Activated CD8-positive, alpha-beta T cell treated with anti-CD3 and anti-CD28 coated beads for 36 hours (primary cell): Measurements from ENCODE around the gene ELF3. TPM values are rescaled to one million over a fixed set of nuclear protein-coding genes. Genes with fewer than 3 reads are reported as not detected.
"Not testable (repeated sequence)": the region's sequence is repeated elsewhere in the genome, so short reads cannot be mapped to it uniquely, and the experiment has no call there.

Source experiments
- ATAC-seq: fragments of 200-7000 bp; cut with Tn5 transposase; one replicate; pipeline ENCODE4 v1.10.0; 2021; ENCODE audit warnings: mild to moderate bottlenecking, moderate library complexity
- CTCF ChIA-PET: fragments of 350-600 bp; sonication (Branson Sonifier 250); formaldehyde crosslinking; loops from one replicate; lab custom pipeline; 2021; ENCODE audit warnings: antibody characterized with exemption; lab: Charles Lee
- POLR2A ChIA-PET: fragments of 350-600 bp; sonication (Branson Sonifier 250); formaldehyde crosslinking; loops from one replicate; lab custom pipeline; 2021; ENCODE audit warnings: antibody characterized with exemption; lab: Charles Lee
- DNase-seq: peaks from one replicate; pipeline ENCODE4 v3.0.0-alpha.2; 2020
- H3K27ac Mint-ChIP-seq: one replicate; pipeline ENCODE4 v1.8.0; 2021; ENCODE audit warnings: mild to moderate bottlenecking, mixed read lengths
- H3K27me3 Mint-ChIP-seq: one replicate; pipeline ENCODE4 v1.8.0; 2021; ENCODE audit warnings: mixed read lengths
- H3K36me3 Mint-ChIP-seq: one replicate; pipeline ENCODE4 v1.8.0; 2021; ENCODE audit warnings: low read depth, mixed read lengths
- H3K4me1 Mint-ChIP-seq: one replicate; pipeline ENCODE4 v1.8.0; 2021; ENCODE audit warnings: low read depth, mixed read lengths
- H3K4me3 Mint-ChIP-seq: one replicate; pipeline ENCODE4 v1.8.0; 2021; ENCODE audit warnings: mild to moderate bottlenecking, moderate library complexity, mixed read lengths
- H3K9me3 Mint-ChIP-seq: one replicate; pipeline ENCODE4 v1.8.0; 2021; ENCODE audit warnings: mixed read lengths
- intact Hi-C: fragments of 100-400 bp; cut with micrococcal nuclease; formaldehyde crosslinking; loops from one replicate; pipeline ENCODE4 v1.10.0; 2022
- total RNA-seq, 2 experiments: library from RNA; stranded (reverse); gene quantifications; one replicate each; pipeline ENCODE4 v1.2.3, GENCODE V29; 2021
- TF ChIP-seq, protein P1 (sequence below): fragments of 200-600 bp; IDR thresholded peaks from one replicate; pipeline ENCODE4 v1.8.0; 2022; ENCODE audit warnings: antibody characterized with exemption, mild to moderate bottlenecking

ELF3 gene
- total RNA-seq, 2 experiments from 2014 or later: 0.25 to 0.27 TPM

DNA sequence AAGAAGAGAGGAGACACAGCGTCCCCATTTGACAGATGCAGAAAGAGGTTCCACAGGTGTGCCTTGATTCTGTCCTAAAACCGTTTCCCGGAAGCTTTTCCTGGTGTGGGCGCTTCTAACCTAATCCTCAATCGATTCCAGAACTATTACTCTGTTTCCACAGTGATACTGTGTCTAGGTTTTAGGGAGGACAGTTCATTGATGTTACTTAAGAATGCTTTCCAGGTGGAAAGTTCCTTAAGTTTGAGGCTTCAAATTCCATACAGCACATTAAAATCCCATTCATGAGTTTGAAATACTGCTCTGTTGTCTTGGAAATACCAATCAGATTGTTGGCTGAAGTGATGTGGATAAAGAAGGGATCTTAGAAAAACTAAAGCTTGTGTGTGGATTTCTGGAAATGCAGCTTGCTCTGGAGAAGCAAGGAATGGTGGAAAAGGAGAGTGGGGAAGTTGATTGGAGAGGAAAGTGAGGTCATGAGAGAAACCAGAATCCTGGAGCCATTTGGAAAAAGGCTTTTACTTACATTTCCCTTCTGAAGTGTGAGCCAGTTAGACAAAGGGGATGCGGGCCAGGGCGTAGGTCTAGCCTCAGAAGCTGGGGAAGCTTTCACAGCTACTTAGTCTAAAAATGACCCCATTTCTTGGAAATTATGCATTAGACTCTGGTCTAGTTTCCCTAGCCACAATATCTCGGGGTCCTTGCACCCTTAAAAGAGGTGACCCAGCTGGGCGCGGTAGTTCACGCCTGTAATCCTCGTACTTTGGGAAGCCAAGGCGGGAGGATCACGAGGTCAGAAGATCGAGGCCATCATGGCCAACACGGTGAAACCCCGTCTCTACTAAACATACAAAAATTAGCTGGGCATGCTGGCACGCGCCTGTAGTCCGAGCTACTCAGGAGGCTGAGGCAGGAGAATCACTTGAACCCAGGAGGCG is 6.7 kb downstream of the ELF3 start:
- ATAC-seq: no peak
- POLR2A ChIA-PET: interaction anchor here (0.8 to 1.1 kb wide), 2 partner anchors 13 to 39 kb away, joined by 3 read pairs; no protein-coding TSS in a partner anchor
- intact Hi-C loops: no loop called here

DNA sequence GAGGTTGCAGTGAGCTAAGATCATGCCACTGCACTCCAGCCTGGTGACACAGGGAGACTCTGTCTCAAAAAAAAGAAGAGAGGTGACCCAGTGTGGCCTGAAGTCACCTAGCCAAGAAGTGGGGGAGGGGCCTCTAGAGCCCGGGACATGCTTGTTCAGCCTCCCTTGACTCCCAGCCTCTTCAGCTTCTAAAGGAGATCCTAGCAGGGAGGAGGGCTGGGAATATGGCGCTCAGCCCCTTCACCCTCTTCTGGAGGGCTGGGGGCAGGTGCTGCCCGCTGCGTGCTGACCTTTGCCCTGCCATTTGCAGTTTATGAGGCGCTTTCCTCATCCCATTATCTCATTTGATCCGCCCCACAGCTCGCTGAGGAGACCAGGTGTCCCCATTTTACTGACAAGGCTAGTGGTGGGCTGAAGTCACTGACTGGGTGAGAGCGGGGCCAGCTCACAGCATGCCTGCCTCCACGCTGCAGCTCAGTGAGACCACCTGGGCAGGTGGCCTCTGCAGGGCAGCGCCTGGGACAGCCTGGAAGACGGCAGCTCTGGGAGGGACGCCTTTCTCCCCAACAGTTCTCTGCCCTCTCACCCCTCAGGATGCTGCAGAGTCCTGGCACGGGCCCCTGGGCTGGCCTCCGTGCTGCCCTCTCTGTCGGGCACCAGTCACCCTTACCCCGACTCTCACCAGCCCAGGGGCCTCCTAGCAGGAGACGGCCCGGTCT is 7.5 kb downstream of the ELF3 start:
- intact Hi-C loops: no loop called here
- Mint-ChIP-seq H3K9me3 (no peaks in the 10 kb centered on the region), H3K4me1 (no peaks in the 10 kb centered on the region), H3K36me3 (no peaks in the 10 kb centered on the region), H3K27me3 (peaks cover 6% of the 10 kb centered on the region), H3K4me3 (no peak overlapping the region), H3K27ac (no peak overlapping the region)
- ATAC-seq (no peak), DNase-seq (no peak)
- ChIA-PET CTCF (interaction anchor here (1.1 to 1.3 kb wide), 2 partner anchors 9 to 17 kb away, joined by 3 read pairs; no protein-coding TSS in a partner anchor), POLR2A (interaction anchor here (0.8 kb wide), 1 partner anchor 13 kb away, joined by 3 read pairs; no protein-coding TSS in a partner anchor)
- TF ChIP-seq, protein P1, sequence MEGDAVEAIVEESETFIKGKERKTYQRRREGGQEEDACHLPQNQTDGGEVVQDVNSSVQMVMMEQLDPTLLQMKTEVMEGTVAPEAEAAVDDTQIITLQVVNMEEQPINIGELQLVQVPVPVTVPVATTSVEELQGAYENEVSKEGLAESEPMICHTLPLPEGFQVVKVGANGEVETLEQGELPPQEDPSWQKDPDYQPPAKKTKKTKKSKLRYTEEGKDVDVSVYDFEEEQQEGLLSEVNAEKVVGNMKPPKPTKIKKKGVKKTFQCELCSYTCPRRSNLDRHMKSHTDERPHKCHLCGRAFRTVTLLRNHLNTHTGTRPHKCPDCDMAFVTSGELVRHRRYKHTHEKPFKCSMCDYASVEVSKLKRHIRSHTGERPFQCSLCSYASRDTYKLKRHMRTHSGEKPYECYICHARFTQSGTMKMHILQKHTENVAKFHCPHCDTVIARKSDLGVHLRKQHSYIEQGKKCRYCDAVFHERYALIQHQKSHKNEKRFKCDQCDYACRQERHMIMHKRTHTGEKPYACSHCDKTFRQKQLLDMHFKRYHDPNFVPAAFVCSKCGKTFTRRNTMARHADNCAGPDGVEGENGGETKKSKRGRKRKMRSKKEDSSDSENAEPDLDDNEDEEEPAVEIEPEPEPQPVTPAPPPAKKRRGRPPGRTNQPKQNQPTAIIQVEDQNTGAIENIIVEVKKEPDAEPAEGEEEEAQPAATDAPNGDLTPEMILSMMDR: no peak

More for the DNA sequence above, 6.7 kb downstream of the ELF3 start:
- Mint-ChIP-seq H3K27me3 (peaks cover 6% of the 10 kb centered on the region), H3K4me1 (no peaks in the 10 kb centered on the region), H3K9me3 (no peaks in the 10 kb centered on the region), H3K27ac (no peak overlapping the region), H3K4me3 (no peak overlapping the region), H3K36me3 (no peaks in the 10 kb centered on the region)
- TF ChIP-seq, protein P1: no peak
- no peak for DNase-seq
- CTCF ChIA-PET: interaction anchor here (0.8 to 2.3 kb wide), 5 partner anchors 8 to 121 kb away, joined by 3 to 13 read pairs (median 3); no protein-coding TSS in a partner anchor

DNA sequence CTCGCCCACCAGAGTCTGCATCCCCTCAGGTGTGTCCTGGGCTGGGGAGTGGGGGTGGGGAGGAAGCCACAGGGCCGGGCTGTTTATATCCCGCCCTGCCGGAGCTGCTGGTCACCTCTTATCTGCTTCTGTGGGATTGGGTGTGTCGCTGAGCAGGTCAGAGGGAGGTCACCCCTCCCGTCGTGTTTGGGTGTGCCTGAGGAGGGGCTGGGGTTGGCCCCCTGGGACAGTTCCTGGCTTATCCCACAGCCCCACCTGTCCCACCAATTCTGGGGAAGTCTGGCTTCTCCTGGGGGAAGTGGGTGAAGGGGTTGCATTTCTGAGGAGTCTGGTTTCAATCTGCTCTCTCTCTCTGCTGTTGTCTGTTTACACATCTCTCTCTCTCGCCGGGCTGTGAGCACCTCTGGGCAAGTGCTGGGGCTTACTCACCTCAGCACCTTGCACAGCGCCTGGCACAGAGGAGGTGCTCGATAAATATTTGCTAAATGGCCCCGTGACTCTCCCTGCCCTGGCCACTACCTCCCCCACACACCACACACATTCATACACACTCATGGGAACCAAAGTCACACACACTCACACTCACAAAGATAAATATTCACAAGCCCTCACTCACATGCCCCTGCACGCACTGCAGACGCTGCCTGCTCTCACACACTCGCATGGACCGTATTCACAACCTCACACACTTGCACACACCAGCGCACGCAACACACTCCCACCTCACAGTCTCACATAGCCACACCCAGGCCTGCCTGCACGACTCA is 8.3 kb downstream of the ELF3 start:
- TF ChIP-seq, protein P1: no peak
- H3K27ac Mint-ChIP-seq: no peak overlapping the region
- no peak for DNase-seq
- no peaks in the 10 kb centered on the region for H3K36me3 Mint-ChIP-seq
- H3K9me3 Mint-ChIP-seq: no peaks in the 10 kb centered on the region
- no peaks in the 10 kb centered on the region for H3K4me1 Mint-ChIP-seq
- no peak for ATAC-seq
- no peak overlapping the region for H3K4me3 Mint-ChIP-seq
- ChIA-PET CTCF (interaction anchor here (1.1 kb wide), 1 partner anchor 9 kb away, joined by 3 read pairs; no protein-coding TSS in a partner anchor), POLR2A (no interaction called here)
- peaks cover 7% of the 10 kb centered on the region for H3K27me3 Mint-ChIP-seq
- intact Hi-C loops: no loop called here

DNA sequence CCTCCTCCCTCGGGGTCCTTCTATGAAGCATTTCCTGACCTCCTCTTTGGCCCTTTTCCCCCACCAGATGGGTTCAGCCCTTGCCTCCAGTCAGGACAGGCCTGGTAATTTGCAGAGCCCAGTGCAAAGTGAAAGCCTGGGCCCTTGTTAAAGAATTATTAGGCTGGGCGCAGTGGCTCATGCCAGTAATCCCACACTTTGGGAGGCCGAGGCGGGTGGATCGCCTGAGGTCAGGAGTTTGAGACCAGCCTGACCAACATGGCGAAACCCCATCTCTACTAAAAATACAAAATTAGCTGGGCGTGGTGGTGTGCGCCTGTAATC is 8.8 kb downstream of the ELF3 start:
- H3K27ac Mint-ChIP-seq, ATAC-seq, POLR2A ChIA-PET, H3K27me3 Mint-ChIP-seq, DNase-seq, intact Hi-C loops, H3K4me1 Mint-ChIP-seq, H3K36me3 Mint-ChIP-seq, H3K4me3 Mint-ChIP-seq, H3K9me3 Mint-ChIP-seq: not testable (repeated sequence)
- CTCF ChIA-PET: interaction anchor here (1.2 kb wide), 1 partner anchor 9 kb away, joined by 4 read pairs; the partner anchor contains the start of gene ELF3

GRCh38 chr1:202023001-202023433 is 12.6 kb downstream of the ELF3 start:
- DNase-seq (no peak), ATAC-seq (no peak)
- TF ChIP-seq, protein P1: no peak
- intact Hi-C loops: no loop called here
- Mint-ChIP-seq H3K27ac (no peak overlapping the region), H3K36me3 (no peaks in the 10 kb centered on the region), H3K9me3 (no peaks in the 10 kb centered on the region), H3K4me3 (no peak overlapping the region), H3K4me1 (no peaks in the 10 kb centered on the region), H3K27me3 (peaks cover 7% of the 10 kb centered on the region)
- ChIA-PET POLR2A (interaction anchor here (0.6 kb wide), 1 partner anchor 312 kb away, joined by 3 read pairs; no protein-coding TSS in a partner anchor), CTCF (interaction anchor here (2.0 kb wide), 1 partner anchor 13 kb away, joined by 6 read pairs; the partner anchor contains the start of gene ELF3)
